GM19324 (cell line): ENCODE results near the gene CDH8.
"Not testable (repeated sequence)": the region's sequence is repeated elsewhere in the genome, so short reads cannot be mapped to it uniquely, and the experiment has no call there.

Experiments used
- ATAC-seq: cut with Tn5 transposase; IDR thresholded peaks from one replicate; pipeline ENCODE4 v1.9.1; 2021; ENCODE audit warnings: mild to moderate bottlenecking, moderate library complexity; ENCODE audit not compliant: unreplicated experiment, low FRiP score

The CDH8 gene

GRCh38 chr16:61944004-61944403 is 92.2 kb downstream of the CDH8 start:
- ATAC-seq = no peak

- no peak for ATAC-seq
Observed at GRCh38 chr16:61940611-61941010, 95.6 kb downstream of the CDH8 start.

- no peak for ATAC-seq
Observed at GRCh38 chr16:61937646-61938045, 98.6 kb downstream of the CDH8 start.

GRCh38 chr16:61936522-61936921 is 99.7 kb downstream of the CDH8 start:
- no peak for ATAC-seq

- no peak for ATAC-seq
Observed at GRCh38 chr16:61934601-61935000, 101.6 kb downstream of the CDH8 start.

- no peak for ATAC-seq
Observed at GRCh38 chr16:61929776-61930175, 106.5 kb downstream of the CDH8 start.

GRCh38 chr16:61926766-61927165 is 109.5 kb downstream of the CDH8 start:
- no peak for ATAC-seq

GRCh38 chr16:61923629-61924028 is 112.6 kb downstream of the CDH8 start:
- no peak for ATAC-seq

- no peak for ATAC-seq
Observed at GRCh38 chr16:61921373-61921772, 114.9 kb downstream of the CDH8 start.

GRCh38 chr16:61917865-61918826 is 118.1 kb downstream of the CDH8 start:
- not testable (repeated sequence) for ATAC-seq

GRCh38 chr16:61915569-61915968 is 120.7 kb downstream of the CDH8 start:
- no peak for ATAC-seq

GRCh38 chr16:61909074-61909473 is 127.2 kb downstream of the CDH8 start:
- ATAC-seq = no peak

- ATAC-seq = no peak
Observed at GRCh38 chr16:61908426-61908825, 127.8 kb downstream of the CDH8 start.

- no peak for ATAC-seq
Observed at GRCh38 chr16:61901689-61902088, 134.5 kb downstream of the CDH8 start.

GRCh38 chr16:61900482-61900881 is 135.8 kb downstream of the CDH8 start:
- no peak for ATAC-seq

GRCh38 chr16:61897657-61898056 is 138.6 kb downstream of the CDH8 start:
- no peak for ATAC-seq

- no peak for ATAC-seq
Observed at GRCh38 chr16:61892531-61892930, 143.7 kb downstream of the CDH8 start.

- ATAC-seq = no peak
Observed at GRCh38 chr16:61891460-61891859, 144.8 kb downstream of the CDH8 start.

- no peak for ATAC-seq
Observed at GRCh38 chr16:61890386-61890785, 145.9 kb downstream of the CDH8 start.

- no peak for ATAC-seq
Observed at GRCh38 chr16:61887903-61888302, 148.3 kb downstream of the CDH8 start.

GRCh38 chr16:61885343-61885742 is 150.9 kb downstream of the CDH8 start:
- ATAC-seq = no peak

- no peak for ATAC-seq
Observed at GRCh38 chr16:61879306-61879705, 156.9 kb downstream of the CDH8 start.
